ENCODE results near the gene SLCO1B3.
"Not testable (repeated sequence)": the region's sequence is repeated elsewhere in the genome, so short reads cannot be mapped to it uniquely, and the experiment has no call there.

The SLCO1B3 gene

DNA sequence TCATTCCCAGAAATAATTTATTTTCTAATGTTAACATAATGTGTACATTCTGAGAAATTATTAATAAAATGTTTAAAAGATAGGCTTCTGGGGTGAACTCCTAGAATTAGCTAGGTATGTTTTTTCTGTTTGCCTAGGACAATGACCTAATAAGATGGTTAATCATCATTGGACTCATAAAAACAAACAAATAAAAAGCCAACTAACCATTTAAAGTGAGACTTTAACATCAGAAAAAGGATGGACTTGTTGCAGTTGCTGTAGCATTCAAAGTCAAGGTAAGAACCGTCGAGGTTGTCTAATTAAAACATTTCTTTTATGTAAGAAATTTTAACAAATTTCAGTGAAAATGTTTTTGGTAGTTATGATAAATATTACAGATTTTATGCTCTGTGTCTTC is at the start of gene SLCO1B3:
Gene SLCO1B3, plus strand, starts transcription at position 219 of the 400 bp plus-strand sequence. CDS start 5,034 bp downstream, outside the sequence.
- H3K27ac ChIP-seq = no peak within 1 kb of the TSS

GRCh38 chr12:20777420-20777819 is 33.1 kb upstream of the SLCO1B3 start:
- DNase-seq (ENCODE audit: low spot score) = no peak
- TF ChIP-seq CTCF (IDR thresholded peaks at IDR 0.05) = no peak
- Histone ChIP-seq H3K4me3 (no peak overlapping the region), H3K27ac (no peak overlapping the region)

More for the DNA sequence above, at the start of gene SLCO1B3:
- H3K4me3 ChIP-seq = no peak within 1 kb of the TSS
- no peak for DNase-seq (ENCODE audit: low spot score)
- no peak for TF ChIP-seq CTCF (IDR thresholded peaks at IDR 0.05)

GRCh38 chr12:20778969-20779368 is 31.5 kb upstream of the SLCO1B3 start:
- no peak for DNase-seq (ENCODE audit: low spot score)
- no peak for TF ChIP-seq CTCF (IDR thresholded peaks at IDR 0.05)
- Histone ChIP-seq H3K4me3 (no peak overlapping the region), H3K27ac (no peak overlapping the region)

DNA sequence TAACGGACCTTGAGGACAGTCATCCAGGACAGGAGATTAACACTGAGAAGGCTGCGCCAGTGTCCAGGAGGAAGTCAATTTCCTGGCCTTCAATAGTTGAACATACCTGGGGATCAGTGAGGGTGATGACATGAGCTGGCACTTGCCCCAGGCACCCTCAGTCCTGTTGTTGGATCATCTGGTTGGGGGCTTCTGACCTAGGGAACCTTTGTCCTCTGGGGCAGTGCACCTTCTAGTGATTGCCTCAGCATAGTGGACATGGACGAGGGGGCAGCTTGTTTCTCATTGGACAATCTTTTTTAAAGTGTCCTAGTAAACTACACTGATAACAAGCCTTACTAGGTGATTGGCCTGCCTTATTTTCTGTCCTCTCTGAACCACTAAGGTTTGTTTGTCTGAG is 30.5 kb upstream of the SLCO1B3 start:
- H3K27ac ChIP-seq; DNase-seq (ENCODE audit: low spot score); H3K4me3 ChIP-seq: not testable (repeated sequence)

DNA sequence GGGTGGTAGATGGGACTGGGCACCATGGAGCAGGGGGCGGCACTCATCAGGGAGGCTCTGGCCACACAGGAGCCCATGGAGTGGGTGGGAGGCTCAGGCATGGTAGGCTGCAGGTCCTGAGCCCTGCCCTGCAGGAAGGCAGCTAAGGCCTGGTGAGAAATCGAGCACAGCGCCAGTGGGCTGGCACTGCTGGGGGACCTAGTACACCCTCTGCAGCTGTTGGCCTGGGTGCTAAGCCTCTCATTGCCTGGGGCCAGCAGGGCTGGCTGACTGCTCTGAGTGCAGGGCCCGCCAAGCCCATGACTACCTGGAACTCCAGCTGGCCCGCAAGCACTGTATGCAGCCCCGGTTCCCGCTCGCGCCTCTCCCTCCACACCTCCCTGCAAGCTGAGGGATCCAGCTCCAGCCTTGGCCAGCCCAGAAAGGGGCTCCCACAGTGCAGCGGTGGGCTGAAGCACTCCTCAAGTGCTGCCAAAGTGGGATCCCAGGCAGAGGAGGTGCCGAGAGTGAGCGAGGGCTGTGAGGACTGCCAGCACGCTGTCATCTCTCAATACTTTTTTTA is 26.6 kb upstream of the SLCO1B3 start:
- not testable (repeated sequence) for H3K27ac ChIP-seq; H3K4me3 ChIP-seq; DNase-seq (ENCODE audit: low spot score)

GRCh38 chr12:20792971-20793370 is 17.5 kb upstream of the SLCO1B3 start:
- H3K4me3 ChIP-seq = no peak overlapping the region
- TF ChIP-seq CTCF (IDR thresholded peaks at IDR 0.05) = no peak
- H3K27ac ChIP-seq = no peak overlapping the region
- DNase-seq (ENCODE audit: low spot score) = no peak

DNA sequence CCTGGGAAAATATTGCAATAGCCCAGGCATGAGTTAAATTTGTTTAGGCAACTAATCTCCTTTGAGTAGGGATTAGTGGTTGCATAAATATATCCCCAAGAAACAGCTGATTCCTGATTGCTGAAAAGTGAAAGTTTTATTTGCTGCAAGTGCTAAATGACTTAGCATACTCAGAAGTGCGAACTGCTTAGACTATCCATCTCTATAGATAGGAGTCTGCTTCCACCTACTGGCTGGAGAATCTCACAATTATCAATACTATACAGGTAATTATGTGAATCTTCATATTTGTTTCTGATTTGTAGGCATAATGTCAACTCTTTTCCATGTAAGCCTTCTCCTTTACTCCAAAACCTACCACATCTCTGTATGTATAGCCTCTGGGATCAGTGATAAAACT is 12.0 kb upstream of the SLCO1B3 start:
- no peak for DNase-seq (ENCODE audit: low spot score)
- Histone ChIP-seq H3K4me3 (no peak overlapping the region), H3K27ac (no peak overlapping the region)
- no peak for TF ChIP-seq CTCF (IDR thresholded peaks at IDR 0.05)

DNA sequence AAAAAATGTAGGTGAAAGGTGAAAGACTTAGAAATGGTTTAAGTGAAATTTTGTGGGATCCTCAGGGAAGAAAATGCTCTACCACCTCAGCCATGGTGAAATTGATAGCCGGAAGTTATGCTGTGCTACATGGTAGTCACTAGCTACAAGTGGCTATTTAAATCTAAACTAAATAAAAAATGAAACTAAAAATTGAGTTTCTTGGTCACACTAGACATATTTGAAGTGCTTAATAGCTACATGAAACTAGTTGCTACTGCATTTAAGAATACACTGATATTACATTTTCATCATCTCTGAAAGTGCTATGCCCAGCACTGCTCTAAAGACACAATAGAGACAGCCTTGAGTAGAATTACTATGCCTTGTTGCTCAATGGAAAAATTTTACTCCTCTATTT is 10.3 kb upstream of the SLCO1B3 start:
- H3K27ac ChIP-seq = no peak overlapping the region
- H3K4me3 ChIP-seq = no peak overlapping the region
- TF ChIP-seq CTCF (IDR thresholded peaks at IDR 0.05) = no peak
- DNase-seq (ENCODE audit: low spot score) = no peak
